ENCODE results near the gene SAMD4A. TPM values are rescaled to one million over a fixed set of nuclear protein-coding genes. Genes with fewer than 3 reads are reported as not detected.

Gene SAMD4A
- total RNA-seq, 4 donors from 2014 or later: 7.9 to 18.7 (median 14.4) TPM

- intact Hi-C loops (cut with DNase I; ENCODE audit: low total_unique reads): no loop called here
- DNase-seq (ENCODE audit: low spot score in 2 of 2): no peak
- WGBS, 2 donors: 68 to 79% methylated on average over 2 of the region's 2 CpGs
- H3K4me3 ChIP-seq (ENCODE audit: low read depth, poor library complexity, severe bottlenecking): no peak overlapping the region
- TF ChIP-seq, protein P1, sequence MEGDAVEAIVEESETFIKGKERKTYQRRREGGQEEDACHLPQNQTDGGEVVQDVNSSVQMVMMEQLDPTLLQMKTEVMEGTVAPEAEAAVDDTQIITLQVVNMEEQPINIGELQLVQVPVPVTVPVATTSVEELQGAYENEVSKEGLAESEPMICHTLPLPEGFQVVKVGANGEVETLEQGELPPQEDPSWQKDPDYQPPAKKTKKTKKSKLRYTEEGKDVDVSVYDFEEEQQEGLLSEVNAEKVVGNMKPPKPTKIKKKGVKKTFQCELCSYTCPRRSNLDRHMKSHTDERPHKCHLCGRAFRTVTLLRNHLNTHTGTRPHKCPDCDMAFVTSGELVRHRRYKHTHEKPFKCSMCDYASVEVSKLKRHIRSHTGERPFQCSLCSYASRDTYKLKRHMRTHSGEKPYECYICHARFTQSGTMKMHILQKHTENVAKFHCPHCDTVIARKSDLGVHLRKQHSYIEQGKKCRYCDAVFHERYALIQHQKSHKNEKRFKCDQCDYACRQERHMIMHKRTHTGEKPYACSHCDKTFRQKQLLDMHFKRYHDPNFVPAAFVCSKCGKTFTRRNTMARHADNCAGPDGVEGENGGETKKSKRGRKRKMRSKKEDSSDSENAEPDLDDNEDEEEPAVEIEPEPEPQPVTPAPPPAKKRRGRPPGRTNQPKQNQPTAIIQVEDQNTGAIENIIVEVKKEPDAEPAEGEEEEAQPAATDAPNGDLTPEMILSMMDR (IDR thresholded peaks at IDR 0.05): no peak
- TF ChIP-seq POLR2A (IDR thresholded peaks at IDR 0.05): no peak
Observed at GRCh38 chr14:54813081-54813480, 246.2 kb downstream of the SAMD4A start.

DNA sequence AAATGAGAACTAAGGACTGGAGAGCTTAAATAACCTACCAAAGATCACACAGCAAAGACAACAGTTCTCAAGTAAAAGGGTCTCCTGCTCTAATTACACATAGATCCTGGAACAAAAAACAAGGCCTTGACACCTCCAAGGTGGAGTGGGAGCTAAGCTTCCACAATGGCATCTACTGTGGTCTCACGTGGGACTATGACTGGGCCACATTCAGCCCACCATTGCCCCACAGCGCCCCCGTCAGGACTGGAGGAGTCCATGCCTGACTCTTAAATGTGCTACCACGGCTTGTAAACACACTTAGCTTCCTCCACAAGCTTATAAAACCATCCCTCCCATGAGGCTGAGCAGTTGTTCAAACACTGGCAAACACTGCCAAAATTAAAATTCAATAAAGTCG is 247.1 kb downstream of the SAMD4A start:
- intact Hi-C loops (cut with DNase I; ENCODE audit: low total_unique reads): no loop called here
- WGBS, 2 donors: 65 to 74% methylated on average over 5 of the region's 5 CpGs

DNA sequence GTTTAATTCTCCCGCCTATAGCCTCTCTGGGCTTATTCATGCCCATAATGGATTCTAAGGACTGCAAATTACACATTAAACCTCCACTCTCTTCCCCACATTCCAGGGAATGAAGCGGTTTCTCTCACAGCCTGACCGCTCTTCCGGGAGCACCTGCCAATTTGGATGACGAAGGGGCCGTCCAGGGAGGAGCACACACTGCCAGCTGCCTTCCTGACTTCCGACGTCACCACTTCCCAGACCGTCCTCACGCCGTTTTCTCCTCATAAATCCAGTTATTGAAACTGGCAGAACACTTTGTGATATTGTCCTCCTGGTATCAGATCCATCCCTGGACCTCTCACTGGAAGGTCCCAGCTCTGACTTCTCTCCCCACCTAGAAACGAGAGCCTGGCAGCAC is 248.1 kb downstream of the SAMD4A start:
- WGBS, 2 donors: 76 to 85% methylated on average over 12 of the region's 12 CpGs
- intact Hi-C loops (cut with DNase I; ENCODE audit: low total_unique reads): no loop called here
- no peak for DNase-seq (ENCODE audit: low spot score in 2 of 2)

More for the DNA sequence above, 247.1 kb downstream of the SAMD4A start:
- no peak overlapping the region for H3K4me3 ChIP-seq (ENCODE audit: low read depth, poor library complexity, severe bottlenecking)
- DNase-seq (ENCODE audit: low spot score in 2 of 2): no peak
- TF ChIP-seq, protein P1 (IDR thresholded peaks at IDR 0.05): no peak
- TF ChIP-seq POLR2A (IDR thresholded peaks at IDR 0.05): no peak

DNA sequence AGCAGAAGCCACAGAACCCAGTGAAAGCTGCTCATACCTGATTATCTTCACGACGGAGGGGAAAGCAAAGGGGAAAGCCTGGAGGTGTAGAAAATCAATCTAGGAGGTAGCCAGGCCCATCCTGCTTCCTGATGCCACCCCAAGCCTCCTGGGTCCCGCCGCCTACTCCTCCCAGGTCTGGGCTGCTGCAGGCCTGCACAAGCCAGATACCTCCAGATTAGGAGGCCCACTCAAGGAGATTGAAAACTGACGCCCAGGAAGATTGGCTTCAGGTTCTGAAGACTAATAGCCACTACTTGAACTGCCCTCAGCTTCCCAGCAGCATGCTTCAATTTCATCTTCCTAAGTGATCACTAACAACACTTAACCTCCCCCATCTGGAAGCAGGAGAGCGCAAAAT is 248.6 kb downstream of the SAMD4A start:
- TF ChIP-seq, protein P1 (IDR thresholded peaks at IDR 0.05): no peak
- TF ChIP-seq POLR2A (IDR thresholded peaks at IDR 0.05): no peak
- H3K4me3 ChIP-seq (ENCODE audit: low read depth, poor library complexity, severe bottlenecking): no peak overlapping the region
- intact Hi-C loops (cut with DNase I; ENCODE audit: low total_unique reads): no loop called here
- 82 to 85% methylated on average over 6 of the region's 6 CpGs for WGBS, 2 donors
- no peak for DNase-seq (ENCODE audit: low spot score in 2 of 2)

More for the DNA sequence above, 248.1 kb downstream of the SAMD4A start:
- H3K4me3 ChIP-seq (ENCODE audit: low read depth, poor library complexity, severe bottlenecking): no peak overlapping the region
- TF ChIP-seq, protein P1 (IDR thresholded peaks at IDR 0.05): no peak
- no peak for TF ChIP-seq POLR2A (IDR thresholded peaks at IDR 0.05)

DNA sequence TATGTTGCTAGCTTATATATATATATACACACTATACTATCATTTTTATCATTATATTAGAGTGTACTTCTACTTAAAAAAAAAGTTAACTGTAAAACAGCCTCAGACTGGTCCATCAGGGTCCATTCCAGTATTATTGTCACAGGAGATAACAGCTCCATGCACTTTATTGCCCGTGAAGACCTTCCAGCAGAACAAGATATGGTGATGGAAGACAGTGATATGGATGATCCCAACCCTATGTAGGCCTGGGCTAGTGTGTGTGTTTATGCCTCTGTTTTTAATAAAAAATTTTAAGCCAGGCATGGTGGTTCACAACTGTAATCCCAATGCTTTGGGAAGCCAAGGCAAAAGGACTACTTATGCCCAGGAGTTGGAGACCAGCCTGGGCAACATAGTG is 249.5 kb downstream of the SAMD4A start:
- 88 to 93% methylated on average over 1 of the region's 1 CpG for WGBS, 2 donors
- no peak for TF ChIP-seq POLR2A (IDR thresholded peaks at IDR 0.05)
- TF ChIP-seq, protein P1 (IDR thresholded peaks at IDR 0.05): no peak
- intact Hi-C loops (cut with DNase I; ENCODE audit: low total_unique reads): no loop called here

DNA sequence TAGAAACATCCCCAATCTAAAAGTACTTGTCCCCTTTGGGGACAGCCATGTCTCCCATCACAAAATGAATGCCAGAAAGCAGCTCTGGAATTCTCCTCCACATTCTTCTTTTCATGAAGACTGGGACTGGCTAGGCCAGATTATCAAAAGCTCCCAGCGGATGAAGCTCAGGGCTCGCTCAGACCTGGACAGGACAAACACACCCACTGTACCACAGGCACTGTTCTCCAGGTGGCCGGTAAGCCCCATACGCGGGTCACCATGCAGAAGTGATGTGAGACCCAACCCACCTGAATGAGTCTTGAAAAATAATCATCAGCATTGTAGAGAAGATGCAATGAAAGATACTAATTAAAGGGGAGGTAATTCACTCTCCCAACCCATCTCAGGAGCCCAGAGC is 250.6 kb downstream of the SAMD4A start:
- intact Hi-C loops (cut with DNase I; ENCODE audit: low total_unique reads): no loop called here
- TF ChIP-seq POLR2A (IDR thresholded peaks at IDR 0.05): no peak
- TF ChIP-seq, protein P1 (IDR thresholded peaks at IDR 0.05): no peak
- 89 to 96% methylated on average over 5 of the region's 5 CpGs for WGBS, 2 donors
- DNase-seq (ENCODE audit: low spot score in 2 of 2): no peak
- no peak overlapping the region for H3K4me3 ChIP-seq (ENCODE audit: low read depth, poor library complexity, severe bottlenecking)

More for the DNA sequence above, 249.5 kb downstream of the SAMD4A start:
- DNase-seq (ENCODE audit: low spot score in 2 of 2): no peak
- no peak overlapping the region for H3K4me3 ChIP-seq (ENCODE audit: low read depth, poor library complexity, severe bottlenecking)

Data from lower leg skin (tissue), 4 donors.